ENCODE results near the gene PAK6. TPM values are rescaled to one million over a fixed set of nuclear protein-coding genes. Genes with fewer than 3 reads are reported as not detected.

PAK6 gene
- total RNA-seq, 1 experiment from 2014 or later = 30.4 TPM

GRCh38 chr15:40307421-40308211 is 68.8 kb downstream of the PAK6 start, which contains the start of gene PLCB2:
Gene PLCB2 (minus strand): TSS chr15:40307935. CDS start chr15:40307672, 263 bp downstream.
- Histone ChIP-seq H3K9ac (ENCODE audit: low read length) (no peak within 1 kb of the TSS), H3K36me3 (ENCODE audit: low read depth, low read length) (no peaks in the 10 kb centered on the region), H2AFZ (ENCODE audit: low read length) (no peak within 1 kb of the TSS), H3K79me2 (ENCODE audit: low read length) (no peaks in the 10 kb centered on the region), H3K4me2 (ENCODE audit: low read length) (no peak within 1 kb of the TSS), H3F3A (ENCODE audit: low read length, unreplicated experiment) (no peaks in the 10 kb centered on the region), H3K27me3 (ENCODE audit: low read length) (no peaks in the 10 kb centered on the region), H3K9me2 (replicated peaks; ENCODE audit: low read length) (no peaks in the 10 kb centered on the region), H3K9me3 (ENCODE audit: low read length) (no peaks in the 10 kb centered on the region), H3K4me1 (ENCODE audit: insufficient read depth, low read length) (no peaks in the 10 kb centered on the region), H3K4me3 (ENCODE audit: low read length) (no peak within 1 kb of the TSS), H4K20me1 (ENCODE audit: low read length) (no peaks in the 10 kb centered on the region), H3K27ac (ENCODE audit: low read length) (no peak within 1 kb of the TSS)
- peak; percentile 42; the same call in 1 of the 2 replicates for ATAC-seq
- ChIA-PET POLR2A (ENCODE audit: unreplicated experiment) (no interaction called here), CTCF (interaction anchor here (0.7 kb wide), 1 partner anchor 132 kb away, joined by 3 read pairs; no protein-coding TSS in a partner anchor)
- intact Hi-C loops (cut with micrococcal nuclease) = no loop called here
- no peak for DNase-seq
- BruUV-seq (replicated peaks) = no TSS peak
- no peak for TF ChIP-seq EZH2 (IDR thresholded peaks at IDR 0.05; ENCODE audit: low read length, unreplicated experiment)
- TF ChIP-seq EZH2phosphoT487 (IDR thresholded peaks at IDR 0.05; ENCODE audit: borderline replicate concordance, low read length) = no peak
- TF ChIP-seq CTCF (conservative IDR thresholded peaks at IDR 0.05; ENCODE audit: low read depth, low read length) = peak; percentile 45

GRCh38 chr15:40309344-40309862 is 70.5 kb downstream of the PAK6 start:
- TF ChIP-seq EZH2phosphoT487 (IDR thresholded peaks at IDR 0.05; ENCODE audit: borderline replicate concordance, low read length) = no peak
- no peak for TF ChIP-seq EZH2 (IDR thresholded peaks at IDR 0.05; ENCODE audit: low read length, unreplicated experiment)
- TF ChIP-seq CTCF (conservative IDR thresholded peaks at IDR 0.05; ENCODE audit: low read depth, low read length) = no peak
- no TSS peak for BruUV-seq (replicated peaks)
- H3K27ac ChIP-seq (ENCODE audit: low read length) = no peak overlapping the region
- no peak overlapping the region for H3K4me2 ChIP-seq (ENCODE audit: low read length)
- no peaks in the 10 kb centered on the region for H3F3A ChIP-seq (ENCODE audit: low read length, unreplicated experiment)
- no peak overlapping the region for H2AFZ ChIP-seq (ENCODE audit: low read length)
- peaks cover 7% of the 10 kb centered on the region; the same call in 1 of the 2 replicates for H3K4me1 ChIP-seq (ENCODE audit: insufficient read depth, low read length)
- CTCF ChIA-PET = interaction anchor here (0.5 to 2.0 kb wide), 5 partner anchors 18 to 135 kb away, joined by 3 to 27 read pairs (median 3); partner anchors contain the start of gene PAK6
- H3K36me3 ChIP-seq (ENCODE audit: low read depth, low read length) = no peaks in the 10 kb centered on the region
- H3K9me2 ChIP-seq (replicated peaks; ENCODE audit: low read length) = no peaks in the 10 kb centered on the region
- H4K20me1 ChIP-seq (ENCODE audit: low read length) = no peaks in the 10 kb centered on the region
- DNase-seq (no peak), ATAC-seq (no peak)
- H3K9me3 ChIP-seq (ENCODE audit: low read length) = no peaks in the 10 kb centered on the region
- intact Hi-C loops (cut with micrococcal nuclease) = no loop called here
- H3K27me3 ChIP-seq (ENCODE audit: low read length) = no peaks in the 10 kb centered on the region
- no peak overlapping the region for H3K9ac ChIP-seq (ENCODE audit: low read length)
- H3K4me3 ChIP-seq (ENCODE audit: low read length) = no peak overlapping the region
- no peaks in the 10 kb centered on the region for H3K79me2 ChIP-seq (ENCODE audit: low read length)
- POLR2A ChIA-PET (ENCODE audit: unreplicated experiment) = no interaction called here
